DOHH2 (cell line): Measurements from ENCODE around the gene HSDL2.

Experiments
- H3F3A ChIP-seq: fragments of 200-600 bp; sonication (generic), shearing (Covaris generic); 2 replicates; pipeline ENCODE4 v1.6.0; 2016; ENCODE audit warnings: antibody characterized with exemption, mild to moderate bottlenecking; ENCODE audit not compliant: control insufficient read depth, insufficient read depth
- H3K27ac ChIP-seq: fragments of 200-600 bp; sonication (generic); 2 replicates; pipeline ENCODE4 v1.5.1; 2014; ENCODE audit warnings: low read depth, mild to moderate bottlenecking, low read length, moderate library complexity
- H3K27me3 ChIP-seq: fragments of 200-600 bp; sonication (generic); 2 replicates; pipeline ENCODE4 v1.6.1; 2014; ENCODE audit warnings: mild to moderate bottlenecking, low read length, mixed read lengths; ENCODE audit not compliant: control insufficient read depth
- H3K36me3 ChIP-seq: fragments of 200-600 bp; sonication (generic); 2 replicates; pipeline ENCODE4 v1.6.1; 2014; ENCODE audit warnings: mild to moderate bottlenecking, low read length, moderate library complexity, mixed read lengths; ENCODE audit not compliant: control insufficient read depth
- H3K4me1 ChIP-seq: fragments of 200-600 bp; sonication (generic); 2 replicates; pipeline ENCODE4 v1.6.1; 2014; ENCODE audit warnings: mild to moderate bottlenecking, low read length, mixed read lengths; ENCODE audit not compliant: control insufficient read depth
- H3K4me2 ChIP-seq: fragments of 200-600 bp; sonication (generic); 2 replicates; pipeline ENCODE4 v1.6.0; 2014; ENCODE audit warnings: mild to moderate bottlenecking, low read length, moderate library complexity
- H3K4me3 ChIP-seq: fragments of 200-600 bp; sonication (generic); 2 replicates; pipeline ENCODE4 v1.5.1; 2014; ENCODE audit warnings: mild to moderate bottlenecking, low read length, mixed read lengths
- H3K79me2 ChIP-seq: fragments of 200-600 bp; sonication (generic); 2 replicates; pipeline ENCODE4 v1.6.1; 2014; ENCODE audit warnings: mild to moderate bottlenecking, low read length, mixed read lengths; ENCODE audit not compliant: control insufficient read depth
- H3K9me2 ChIP-seq: fragments of 200-600 bp; sonication (generic); replicated peaks from 2 replicates; pipeline ENCODE4 v1.6.1; 2014; ENCODE audit warnings: mild to moderate bottlenecking, low read length, mixed read lengths; ENCODE audit not compliant: control insufficient read depth
- H3K9me3 ChIP-seq: fragments of 200-600 bp; sonication (generic); 2 replicates; pipeline ENCODE4 v1.6.1; 2014; ENCODE audit warnings: antibody characterized with exemption, low read length, mixed read lengths; ENCODE audit not compliant: control insufficient read depth, insufficient read depth
- H4K20me1 ChIP-seq: fragments of 200-600 bp; sonication (generic); 2 replicates; pipeline ENCODE4 v1.6.0; 2014; ENCODE audit warnings: low read depth, mild to moderate bottlenecking, antibody characterized with exemption, low read length, moderate library complexity; ENCODE audit not compliant: control insufficient read depth, insufficient read depth
- EZH2phosphoT487 ChIP-seq: fragments of 200-600 bp; sonication (generic); IDR thresholded peaks from 2 replicates; pipeline ENCODE4 v1.6.1; 2017; ENCODE audit warnings: borderline replicate concordance, mild to moderate bottlenecking, antibody characterized with exemption, low read length, moderate library complexity, mixed read lengths
- TF ChIP-seq, protein P1 (sequence below): fragments of 200-600 bp; sonication (generic); IDR thresholded peaks from one replicate; pipeline ENCODE4 v1.5.1; 2014; ENCODE audit warnings: antibody characterized with exemption, mild to moderate bottlenecking, low read depth, low read length; ENCODE audit not compliant: poor library complexity, severe bottlenecking

The HSDL2 gene

DNA sequence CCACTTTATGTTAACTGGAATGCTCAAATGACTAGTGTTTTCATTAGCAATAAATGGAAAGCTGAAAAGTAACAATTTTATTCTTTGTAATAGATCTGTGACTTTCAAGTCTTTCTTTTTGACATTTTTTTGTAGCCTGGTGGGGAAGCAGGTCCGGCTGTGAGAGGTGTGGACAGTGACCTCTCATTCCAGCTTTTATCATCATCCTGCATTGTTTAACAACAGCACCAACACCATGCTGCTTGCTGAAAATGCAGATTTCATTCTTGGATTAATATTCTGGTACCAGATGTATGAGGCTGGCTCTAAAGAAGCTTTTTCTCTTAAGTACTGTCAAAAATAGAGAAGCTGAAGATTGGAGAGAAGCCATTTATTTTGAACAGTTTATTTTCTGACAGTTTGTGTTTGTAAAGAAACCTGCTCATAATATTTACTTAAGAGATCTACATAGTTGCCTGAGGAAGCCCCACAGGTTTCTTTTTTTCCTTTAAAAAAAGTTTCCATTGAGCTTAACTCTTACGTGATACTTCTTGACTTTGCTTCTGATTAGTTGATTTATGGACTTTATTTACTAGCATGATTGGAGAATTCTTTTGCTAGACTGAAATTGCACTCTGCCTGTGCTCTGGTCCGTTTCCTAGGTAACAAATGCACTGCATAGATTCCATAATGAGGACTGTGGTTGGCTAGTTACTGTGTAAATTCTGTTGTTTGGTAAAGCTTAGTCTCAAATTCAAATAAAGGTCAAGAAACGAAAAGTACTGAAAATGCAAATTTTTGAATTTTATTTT is 110.2 kb downstream of the HSDL2 start:
- H3K9me2 ChIP-seq: no peaks in the 10 kb centered on the region
- 0 out of 2 replicates have a peak, but pooled peaks cover 6% of the 10 kb centered on the region for H3K9me3 ChIP-seq
- peaks cover 91% of the 10 kb centered on the region for H3K79me2 ChIP-seq
- no peaks in the 10 kb centered on the region for H3K27me3 ChIP-seq
- H4K20me1 ChIP-seq: no peaks in the 10 kb centered on the region
- no peaks in the 10 kb centered on the region for H3F3A ChIP-seq
- no peak overlapping the region for H3K27ac ChIP-seq
- no peak overlapping the region for H3K4me3 ChIP-seq
- peaks cover 42% of the 10 kb centered on the region for H3K4me1 ChIP-seq
- H3K4me2 ChIP-seq: no peak overlapping the region
- H3K36me3 ChIP-seq: peaks cover 29% of the 10 kb centered on the region
- no peak for TF ChIP-seq EZH2phosphoT487
- TF ChIP-seq, protein P1, sequence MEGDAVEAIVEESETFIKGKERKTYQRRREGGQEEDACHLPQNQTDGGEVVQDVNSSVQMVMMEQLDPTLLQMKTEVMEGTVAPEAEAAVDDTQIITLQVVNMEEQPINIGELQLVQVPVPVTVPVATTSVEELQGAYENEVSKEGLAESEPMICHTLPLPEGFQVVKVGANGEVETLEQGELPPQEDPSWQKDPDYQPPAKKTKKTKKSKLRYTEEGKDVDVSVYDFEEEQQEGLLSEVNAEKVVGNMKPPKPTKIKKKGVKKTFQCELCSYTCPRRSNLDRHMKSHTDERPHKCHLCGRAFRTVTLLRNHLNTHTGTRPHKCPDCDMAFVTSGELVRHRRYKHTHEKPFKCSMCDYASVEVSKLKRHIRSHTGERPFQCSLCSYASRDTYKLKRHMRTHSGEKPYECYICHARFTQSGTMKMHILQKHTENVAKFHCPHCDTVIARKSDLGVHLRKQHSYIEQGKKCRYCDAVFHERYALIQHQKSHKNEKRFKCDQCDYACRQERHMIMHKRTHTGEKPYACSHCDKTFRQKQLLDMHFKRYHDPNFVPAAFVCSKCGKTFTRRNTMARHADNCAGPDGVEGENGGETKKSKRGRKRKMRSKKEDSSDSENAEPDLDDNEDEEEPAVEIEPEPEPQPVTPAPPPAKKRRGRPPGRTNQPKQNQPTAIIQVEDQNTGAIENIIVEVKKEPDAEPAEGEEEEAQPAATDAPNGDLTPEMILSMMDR: no peak

DNA sequence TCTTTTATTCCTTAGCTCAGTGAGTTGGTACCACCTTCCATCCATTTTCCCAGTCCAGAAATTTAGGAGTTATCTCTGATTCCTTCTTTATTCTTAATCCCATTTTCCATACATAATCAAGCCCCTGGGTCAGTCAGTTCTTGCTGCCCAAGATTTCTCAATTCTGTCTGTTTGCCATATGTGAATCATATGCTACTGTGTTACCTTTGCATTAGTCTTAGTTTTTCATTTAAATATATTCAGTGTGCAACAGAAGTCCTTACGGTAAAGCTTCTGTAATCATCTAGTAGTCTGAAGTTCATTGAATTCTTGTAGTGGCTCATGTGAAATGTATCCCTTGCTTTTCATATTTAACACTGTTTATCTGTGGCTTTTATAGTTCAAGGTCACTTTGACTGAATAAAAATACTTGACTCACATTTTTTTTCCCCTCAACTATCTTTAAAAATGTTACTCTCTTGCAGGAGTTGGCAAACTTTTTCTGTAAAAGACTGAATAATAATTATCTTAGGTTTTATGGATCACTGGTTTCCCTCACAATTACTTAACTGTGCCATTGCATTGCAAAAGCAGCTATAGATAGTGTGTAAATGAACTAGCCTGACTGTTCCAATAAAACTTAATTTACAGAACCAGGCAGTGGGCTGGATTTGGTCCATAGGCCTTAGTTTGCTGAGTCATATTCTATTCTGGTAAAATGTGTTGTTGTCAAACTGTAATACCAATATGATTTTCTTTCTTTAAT is 113.7 kb downstream of the HSDL2 start:
- H3K79me2 ChIP-seq: peaks cover 99% of the 10 kb centered on the region
- TF ChIP-seq, protein P1: no peak
- no peak for TF ChIP-seq EZH2phosphoT487
- H3K27me3 ChIP-seq: no peaks in the 10 kb centered on the region
- H3K36me3 ChIP-seq: peaks cover 31% of the 10 kb centered on the region
- no peak overlapping the region for H3K27ac ChIP-seq
- no peak overlapping the region for H3K4me3 ChIP-seq
- H4K20me1 ChIP-seq: no peaks in the 10 kb centered on the region
- 0 out of 2 replicates have a peak, but pooled peaks cover 6% of the 10 kb centered on the region for H3K9me3 ChIP-seq
- no peak overlapping the region for H3K4me2 ChIP-seq
- H3F3A ChIP-seq: no peaks in the 10 kb centered on the region
- H3K9me2 ChIP-seq: no peaks in the 10 kb centered on the region
- H3K4me1 ChIP-seq: peaks cover 24% of the 10 kb centered on the region

GRCh38 chr9:112494153-112494552 is 114.2 kb downstream of the HSDL2 start:
- peaks cover 99% of the 10 kb centered on the region for H3K79me2 ChIP-seq
- no peaks in the 10 kb centered on the region for H3F3A ChIP-seq
- no peaks in the 10 kb centered on the region for H4K20me1 ChIP-seq
- no peak overlapping the region for H3K4me2 ChIP-seq
- H3K36me3 ChIP-seq: peaks cover 31% of the 10 kb centered on the region
- H3K4me3 ChIP-seq: no peak overlapping the region
- peaks cover 18% of the 10 kb centered on the region for H3K4me1 ChIP-seq
- 0 out of 2 replicates have a peak, but pooled peaks cover 6% of the 10 kb centered on the region for H3K9me3 ChIP-seq
- no peak overlapping the region for H3K27ac ChIP-seq
- H3K27me3 ChIP-seq: no peaks in the 10 kb centered on the region
- no peaks in the 10 kb centered on the region for H3K9me2 ChIP-seq
- TF ChIP-seq, protein P1: no peak
- TF ChIP-seq EZH2phosphoT487: no peak
